Measurements from ENCODE around the gene ITIH6. TPM values are rescaled to one million over a fixed set of nuclear protein-coding genes. Genes with fewer than 3 reads are reported as not detected.
"Not testable (repeated sequence)": the region's sequence is repeated elsewhere in the genome, so short reads cannot be mapped to it uniquely, and the experiment has no call there.

The ITIH6 gene
- total RNA-seq, 1 donor from 2014 or later = not detected

GRCh38 chrX:54736298-54736942, 61.6 kb downstream of the ITIH6 start:
- ATAC-seq; intact Hi-C loops (cut with DNase I): not testable (repeated sequence)

DNA sequence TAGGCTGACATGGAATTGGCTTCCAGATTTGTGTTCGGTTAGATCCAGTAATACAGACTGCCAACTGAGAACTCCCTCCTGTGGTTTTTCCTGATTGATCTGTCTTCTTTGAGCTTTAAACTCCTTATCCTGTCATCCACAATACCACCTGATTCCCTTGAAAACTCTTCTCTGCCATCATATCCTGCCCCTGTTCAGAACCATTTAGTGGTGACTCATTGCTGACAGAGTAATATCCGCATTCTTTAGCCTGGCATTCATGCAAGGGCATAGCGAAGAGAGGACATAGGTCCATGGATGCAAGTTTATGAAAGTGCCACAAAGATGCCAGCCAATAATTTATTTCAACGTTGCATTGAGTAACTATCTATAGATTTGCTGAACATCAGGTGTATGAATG, 76.6 kb downstream of the ITIH6 start:
- no peak for DNase-seq (ENCODE audit: low spot score)
- intact Hi-C loops (cut with DNase I) = no loop called here

More at GRCh38 chrX:54736298-54736942, 61.6 kb downstream of the ITIH6 start:
- not testable (repeated sequence) for DNase-seq (ENCODE audit: low spot score)

GRCh38 chrX:54715621-54716020, 82.4 kb downstream of the ITIH6 start:
- intact Hi-C loops (cut with DNase I) = no loop called here
- no peak for ATAC-seq
- no peak for DNase-seq (ENCODE audit: low spot score)

More for the DNA sequence above, 76.6 kb downstream of the ITIH6 start:
- ATAC-seq = no peak

GRCh38 chrX:54714424-54714823, 83.6 kb downstream of the ITIH6 start:
- intact Hi-C loops (cut with DNase I) = no loop called here
- DNase-seq (ENCODE audit: low spot score) (no peak), ATAC-seq (no peak)

GRCh38 chrX:54711735-54712134, 86.3 kb downstream of the ITIH6 start:
- intact Hi-C loops (cut with DNase I) = no loop called here
- ATAC-seq (no peak), DNase-seq (ENCODE audit: low spot score) (no peak)

GRCh38 chrX:54710920-54711319, 87.1 kb downstream of the ITIH6 start:
- intact Hi-C loops (cut with DNase I) = no loop called here
- no peak for ATAC-seq
- DNase-seq (ENCODE audit: low spot score) = no peak

DNA sequence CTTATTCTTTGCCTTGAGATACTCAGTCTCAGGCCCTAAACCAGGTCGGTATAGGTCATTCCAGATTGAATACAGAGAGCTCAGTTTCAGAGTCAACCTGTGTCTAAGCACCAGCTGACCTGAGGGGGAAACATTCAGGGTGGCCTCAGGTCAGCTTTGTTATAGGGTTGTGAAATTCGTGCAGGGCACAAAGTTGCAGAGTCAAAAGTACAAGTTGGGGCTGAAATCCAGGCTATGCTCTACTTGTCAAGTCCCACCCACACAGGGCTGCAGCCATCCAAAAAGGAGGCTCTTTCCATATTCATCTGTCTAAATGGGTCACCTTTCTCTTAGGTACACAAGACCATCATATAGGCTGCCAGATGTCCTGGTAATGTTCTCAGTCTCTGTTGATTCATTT, 89.7 kb downstream of the ITIH6 start:
- DNase-seq (ENCODE audit: low spot score) (no peak), ATAC-seq (no peak)
- intact Hi-C loops (cut with DNase I) = no loop called here

Other genes with a start within 250 kb of the ITIH6 start
- gene MAGED2, start 9.5 kb upstream of the ITIH6 start, total RNA-seq = 182 TPM
- gene TRO, start 122.6 kb upstream of the ITIH6 start, total RNA-seq = 13.0 TPM
- gene PFKFB1, start 195.9 kb upstream of the ITIH6 start, total RNA-seq = 2.2 TPM
- 9.0 TPM for gene APEX2, start 202.1 kb upstream of the ITIH6 start, total RNA-seq
- 65.2 TPM for gene ALAS2, start 232.7 kb upstream of the ITIH6 start, total RNA-seq